NOMO-1 treated with dmso at 0.1 percent for 144 hours (cell line): ENCODE measurements around the gene EVA1C.
"Not testable (repeated sequence)": the region's sequence is repeated elsewhere in the genome, so short reads cannot be mapped to it uniquely, and the experiment has no call there.

Experiments used
- DNase-seq: peaks from one replicate; lab custom pipeline; 2025; ENCODE audit not compliant: unreplicated experiment; lab: John Stamatoyannopoulos, UW

Gene EVA1C

GRCh38 chr21:32494934-32495709, 82.6 kb downstream of the EVA1C start:
- DNase-seq: no peak

GRCh38 chr21:32496568-32496967, 84.1 kb downstream of the EVA1C start:
- DNase-seq: no peak

- no peak for DNase-seq
Observed at GRCh38 chr21:32499249-32500055, 86.9 kb downstream of the EVA1C start.

GRCh38 chr21:32503641-32504040, 91.1 kb downstream of the EVA1C start:
- DNase-seq: not testable (repeated sequence)

- not testable (repeated sequence) for DNase-seq
Observed at GRCh38 chr21:32505767-32506166, 93.3 kb downstream of the EVA1C start.

GRCh38 chr21:32506411-32506965, 94.0 kb downstream of the EVA1C start:
- not testable (repeated sequence) for DNase-seq

- DNase-seq: no peak
Observed at GRCh38 chr21:32507342-32507919, 94.9 kb downstream of the EVA1C start.

- not testable (repeated sequence) for DNase-seq
Observed at GRCh38 chr21:32508036-32508435, 95.5 kb downstream of the EVA1C start.

GRCh38 chr21:32508558-32508957, 96.1 kb downstream of the EVA1C start:
- DNase-seq: no peak

- DNase-seq: not testable (repeated sequence)
Observed at GRCh38 chr21:32508975-32509374, 96.5 kb downstream of the EVA1C start.

GRCh38 chr21:32514275-32515055, 102.0 kb downstream of the EVA1C start:
- no peak for DNase-seq

GRCh38 chr21:32515874-32516273, 103.4 kb downstream of the EVA1C start:
- DNase-seq: no peak

GRCh38 chr21:32516756-32517649, 104.5 kb downstream of the EVA1C start:
- no peak for DNase-seq

GRCh38 chr21:32519945-32520874, 107.7 kb downstream of the EVA1C start:
- DNase-seq: no peak

GRCh38 chr21:32520875-32521735, 108.6 kb downstream of the EVA1C start:
- peak; percentile 68 for DNase-seq

- DNase-seq: no peak
Observed at GRCh38 chr21:32521736-32522355, 109.3 kb downstream of the EVA1C start.

- no peak for DNase-seq
Observed at GRCh38 chr21:32523463-32523862, 111.0 kb downstream of the EVA1C start.
